ENCODE results near the gene IPO9.
"Not testable (repeated sequence)": the region's sequence is repeated elsewhere in the genome, so short reads cannot be mapped to it uniquely, and the experiment has no call there.

The IPO9 gene

DNA sequence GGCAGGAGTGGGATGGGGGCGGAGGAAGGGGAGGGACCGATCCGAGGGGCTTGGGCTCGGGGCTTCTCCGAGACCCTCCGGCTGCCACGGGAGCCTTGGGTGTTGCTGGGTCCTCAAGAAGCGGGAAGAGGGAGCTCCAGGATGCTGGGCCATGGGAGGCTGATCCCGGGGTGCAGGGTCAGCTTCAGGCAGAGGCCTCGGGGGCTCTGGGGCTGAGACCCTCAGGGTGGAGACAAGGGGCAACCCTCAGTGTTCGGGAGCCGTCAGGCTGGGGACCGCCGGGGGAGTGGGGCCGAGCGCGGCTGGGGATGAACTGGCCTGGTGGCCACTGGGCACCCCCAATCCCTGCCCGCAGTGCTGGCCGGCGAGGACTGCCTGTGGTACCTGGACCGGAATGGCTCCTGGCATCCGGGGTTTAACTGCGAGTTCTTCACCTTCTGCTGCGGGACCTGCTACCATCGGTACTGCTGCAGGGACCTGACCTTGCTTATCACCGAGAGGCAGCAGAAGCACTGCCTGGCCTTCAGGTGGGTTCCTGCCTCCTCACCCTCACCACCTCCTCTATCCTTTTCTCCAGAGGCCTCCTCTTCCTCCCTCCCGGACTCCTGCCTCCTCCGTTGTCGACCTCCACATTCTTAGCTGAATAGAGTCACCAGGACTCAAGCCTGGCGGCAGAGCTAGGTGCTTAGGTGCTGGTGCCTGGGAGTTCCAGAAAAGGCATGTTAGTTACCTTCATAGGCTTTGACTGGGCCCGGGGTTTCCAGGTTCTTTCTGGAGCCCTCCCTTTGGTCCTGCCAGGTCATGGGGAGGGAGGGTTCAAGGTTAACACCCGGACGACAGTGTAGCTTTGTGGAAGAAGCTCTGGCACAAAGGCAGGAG is 60.4 kb downstream of the IPO9 start:
- no peak for DNase-seq (ENCODE audit: low spot score)

DNA sequence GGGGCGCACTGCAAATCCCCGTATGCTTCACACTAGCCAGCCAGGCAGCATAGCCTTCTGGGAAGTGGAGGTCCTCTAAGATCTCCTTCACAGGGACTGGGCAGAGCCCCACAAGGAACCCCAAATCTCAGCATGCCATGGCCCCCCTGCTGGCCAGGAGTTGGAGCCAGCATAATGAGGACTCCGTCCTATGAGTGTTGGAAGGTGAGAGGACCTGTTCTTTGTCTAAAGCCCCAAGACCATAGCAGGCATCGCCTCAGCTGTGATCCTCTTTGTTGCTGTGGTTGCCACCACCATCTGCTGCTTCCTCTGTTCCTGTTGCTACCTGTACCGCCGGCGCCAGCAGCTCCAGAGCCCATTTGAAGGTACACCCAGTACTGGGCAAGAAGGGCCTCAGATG is 61.3 kb downstream of the IPO9 start:
- DNase-seq (ENCODE audit: low spot score): no peak

DNA sequence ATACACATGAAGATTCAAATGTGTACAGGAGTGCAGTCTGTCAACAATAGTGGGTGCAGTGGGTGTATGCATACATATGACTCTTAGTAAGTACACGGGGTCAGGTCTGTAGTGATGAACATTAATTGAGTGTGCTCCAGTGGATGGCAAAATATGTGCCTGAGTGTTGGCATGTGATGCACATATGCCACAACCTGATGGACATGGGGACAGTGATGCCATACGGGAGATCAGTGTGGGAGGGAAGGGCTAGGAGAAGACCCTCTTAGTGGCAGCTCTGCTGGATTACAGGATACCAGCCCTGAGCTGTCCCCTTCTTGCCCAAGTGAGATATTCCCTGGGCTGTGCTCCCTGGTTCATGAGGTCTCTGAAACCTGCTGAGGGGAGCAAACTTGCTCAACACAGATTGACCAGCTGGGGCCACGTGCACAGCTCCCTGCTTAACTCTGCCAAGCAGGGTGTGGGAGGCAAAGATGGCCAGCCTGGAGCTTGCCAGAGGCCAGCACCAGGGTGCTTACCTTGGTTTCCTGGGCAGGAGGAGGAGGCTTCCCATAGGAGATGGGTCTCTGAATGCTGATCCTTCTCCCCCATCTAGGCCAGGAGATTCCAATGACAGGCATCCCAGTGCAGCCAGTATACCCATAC is 62.0 kb downstream of the IPO9 start:
- DNase-seq (ENCODE audit: low spot score): no peak

DNA sequence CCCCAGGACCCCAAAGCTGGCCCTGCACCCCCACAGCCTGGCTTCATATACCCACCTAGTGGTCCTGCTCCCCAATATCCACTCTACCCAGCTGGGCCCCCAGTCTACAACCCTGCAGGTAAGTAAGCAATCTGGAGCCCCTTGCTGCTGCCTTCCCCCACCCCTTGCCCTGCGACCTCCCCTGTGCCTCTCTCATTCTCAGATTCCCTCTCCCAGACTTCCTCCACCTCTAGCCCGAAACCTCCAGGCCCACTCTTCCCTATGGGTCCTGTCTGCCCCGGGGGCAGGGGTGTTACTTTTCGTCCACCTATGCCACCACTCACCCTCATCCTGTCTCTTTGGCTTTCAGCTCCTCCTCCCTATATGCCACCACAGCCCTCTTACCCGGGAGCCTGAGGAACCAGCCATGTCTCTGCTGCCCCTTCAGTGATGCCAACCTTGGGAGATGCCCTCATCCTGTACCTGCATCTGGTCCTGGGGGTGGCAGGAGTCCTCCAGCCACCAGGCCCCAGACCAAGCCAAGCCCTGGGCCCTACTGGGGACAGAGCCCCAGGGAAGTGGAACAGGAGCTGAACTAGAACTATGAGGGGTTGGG is 62.6 kb downstream of the IPO9 start:
- DNase-seq (ENCODE audit: low spot score): no peak

DNA sequence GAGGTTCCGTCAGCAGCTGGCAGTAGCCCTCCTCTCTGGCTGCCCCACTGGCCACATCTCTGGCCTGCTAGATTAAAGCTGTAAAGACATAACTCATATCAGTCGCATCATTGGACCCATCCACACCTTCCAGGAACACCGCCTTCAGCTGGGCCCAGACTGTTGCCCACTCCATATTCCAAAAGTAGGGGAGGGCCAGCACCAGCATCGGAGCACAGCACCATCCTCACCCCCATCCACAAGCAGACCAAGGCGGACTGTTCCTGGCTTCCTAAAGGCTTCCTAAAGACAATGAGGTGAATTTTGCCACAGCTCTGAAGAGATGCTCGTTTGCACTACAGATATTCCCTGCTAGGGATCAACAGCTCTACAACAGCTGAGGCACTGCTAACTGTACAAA is 63.3 kb downstream of the IPO9 start:
- DNase-seq (ENCODE audit: low spot score): no peak

DNA sequence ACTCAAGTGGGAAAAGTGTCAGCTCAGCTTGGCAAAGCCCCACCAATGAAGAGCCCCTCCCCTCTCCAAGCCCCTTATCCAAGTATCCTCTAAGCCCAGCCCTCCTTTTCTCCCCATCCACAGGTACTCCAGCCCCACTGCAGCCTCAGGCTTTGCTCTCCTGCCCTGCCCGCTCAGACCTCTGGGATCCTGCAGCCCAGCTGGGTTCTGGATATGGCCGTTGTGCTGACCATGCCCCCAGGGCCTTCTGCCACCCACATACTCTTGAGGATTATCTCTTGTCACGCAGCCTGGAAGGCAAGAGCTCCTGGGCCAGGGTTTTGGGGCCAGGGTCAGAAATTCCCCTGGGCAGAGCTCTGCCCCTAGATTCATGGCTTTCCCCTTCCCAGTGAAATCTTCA is 64.5 kb downstream of the IPO9 start:
- no peak for DNase-seq (ENCODE audit: low spot score)

DNA sequence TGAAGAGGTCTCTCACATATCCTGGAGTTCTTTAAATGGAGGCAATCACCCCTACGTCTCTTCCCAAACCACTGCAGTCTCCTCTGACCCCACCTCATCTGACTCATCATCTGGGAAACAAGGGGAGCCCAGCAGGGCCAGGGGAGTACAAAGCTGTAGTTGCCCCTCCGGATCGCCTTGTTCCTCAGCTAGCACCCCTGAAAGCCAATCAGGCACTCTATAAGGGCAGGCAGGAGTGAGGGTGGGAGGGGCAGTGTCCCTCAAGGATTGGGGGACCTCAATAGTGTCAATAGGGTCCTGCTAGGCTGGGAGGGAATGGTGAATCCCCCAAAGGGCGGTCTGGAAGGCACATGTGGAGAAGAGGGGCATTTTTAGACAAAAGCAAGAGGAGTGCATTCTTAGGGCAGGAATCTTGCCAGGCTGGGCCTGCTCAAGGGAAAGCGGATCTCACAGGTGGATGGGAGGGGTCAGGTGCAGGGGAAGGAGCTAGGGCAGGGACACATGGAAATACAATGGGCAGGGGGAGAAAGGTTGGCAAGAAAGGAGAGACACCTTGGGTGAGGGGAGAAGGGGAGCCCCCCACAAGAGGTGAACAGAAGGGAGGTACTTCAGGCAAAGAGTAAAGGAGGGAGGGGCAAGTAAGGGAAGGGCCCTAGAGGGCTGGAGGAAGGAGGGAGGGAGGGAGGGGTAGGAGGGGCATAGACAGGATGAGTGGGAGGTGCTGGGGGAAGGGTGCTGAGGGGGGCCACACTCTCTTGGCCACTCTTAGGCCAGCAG is 65.6 kb downstream of the IPO9 start:
- no peak for DNase-seq (ENCODE audit: low spot score)

DNA sequence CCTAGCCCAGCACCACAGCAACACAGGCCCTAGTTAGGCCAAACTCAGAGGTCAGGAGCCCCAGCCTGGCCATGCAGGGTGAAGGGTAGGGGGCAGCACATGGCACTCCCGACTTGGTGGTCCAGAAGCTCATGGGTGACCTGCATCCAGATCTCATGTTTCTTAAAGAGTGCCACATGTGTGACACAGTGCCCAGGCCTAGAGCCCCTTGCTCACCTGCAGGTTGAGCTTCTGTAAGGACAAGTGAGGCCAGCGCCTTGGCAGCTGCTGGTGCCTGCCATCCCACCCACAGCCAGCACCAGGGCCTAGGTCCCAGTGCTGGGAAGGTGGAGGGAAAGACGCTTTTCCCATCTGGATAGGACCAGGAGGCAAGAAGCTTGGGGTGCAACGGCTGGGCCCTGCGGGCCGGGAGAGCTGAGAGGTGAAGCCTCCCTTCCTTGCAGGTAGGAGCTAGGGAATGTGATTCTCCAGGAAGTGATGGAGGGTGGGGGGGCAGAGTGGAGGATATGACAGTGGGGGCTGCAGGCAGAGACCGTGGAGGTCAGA is 66.2 kb downstream of the IPO9 start:
- DNase-seq (ENCODE audit: low spot score): no peak

DNA sequence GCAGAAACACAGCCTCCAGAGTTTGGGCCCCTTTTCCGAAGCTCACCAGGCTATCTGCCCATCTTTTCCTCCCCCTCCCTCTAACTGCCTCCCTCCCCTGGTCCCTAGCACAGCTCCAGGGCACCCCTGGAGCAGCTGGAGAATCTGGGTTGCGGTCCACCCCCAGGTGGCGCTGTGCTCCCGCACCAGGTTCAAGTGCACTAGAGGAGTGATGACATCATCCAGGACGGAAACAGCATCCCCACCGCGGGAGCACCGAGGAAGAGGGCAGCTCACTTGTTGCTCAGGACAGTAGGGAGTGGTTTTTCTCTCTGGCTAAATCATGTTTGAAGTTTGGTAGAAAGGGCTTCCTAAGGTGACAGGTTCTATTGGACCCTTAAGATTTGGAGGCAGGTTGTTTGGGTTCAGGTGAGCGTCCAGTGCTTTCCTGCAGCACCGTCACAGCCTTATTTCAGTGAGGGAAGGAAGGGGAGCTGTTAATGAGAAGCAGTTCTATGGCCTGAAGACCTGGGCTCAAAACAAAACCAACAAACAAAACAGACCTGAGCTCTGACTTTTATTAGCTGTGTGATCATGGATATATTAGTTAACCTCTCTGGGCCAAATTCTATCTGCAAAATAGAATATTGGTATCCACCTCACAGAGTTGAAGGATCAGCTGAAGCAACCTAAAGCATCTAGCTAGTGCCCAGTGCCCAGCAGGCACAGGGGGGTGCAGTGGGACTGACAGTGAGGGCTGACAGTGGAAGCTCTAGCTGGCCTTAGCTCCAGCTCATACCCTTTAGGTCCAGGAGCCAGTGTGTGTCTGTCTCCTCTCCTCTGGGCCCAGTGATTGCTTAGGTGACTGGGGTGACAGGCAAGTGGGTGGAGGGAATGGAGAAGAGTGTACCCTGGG is 67.2 kb downstream of the IPO9 start:
- peak; percentile 77 for DNase-seq (ENCODE audit: low spot score)

DNA sequence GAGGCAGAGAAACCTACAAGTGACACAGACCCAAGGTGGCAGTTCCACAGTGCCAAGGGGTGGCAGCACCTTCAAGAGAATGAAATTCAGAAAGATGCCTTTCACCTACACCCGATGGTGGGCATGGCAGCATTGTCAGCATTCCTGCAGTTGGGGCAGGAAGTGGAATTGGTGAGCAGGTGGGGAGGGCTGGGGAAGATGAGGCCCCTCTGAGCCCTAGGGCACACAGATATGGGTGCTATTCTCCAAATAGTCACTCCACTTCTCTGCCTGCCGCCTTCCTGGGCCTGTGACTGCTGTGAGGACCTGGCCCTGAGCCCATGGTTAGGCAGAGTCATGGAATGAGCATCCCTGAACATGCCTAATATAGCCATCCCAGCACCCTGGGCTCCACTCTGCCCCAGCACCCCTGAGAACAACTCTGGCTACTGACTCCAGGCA is 68.0 kb downstream of the IPO9 start:
- DNase-seq (ENCODE audit: low spot score): no peak

DNA sequence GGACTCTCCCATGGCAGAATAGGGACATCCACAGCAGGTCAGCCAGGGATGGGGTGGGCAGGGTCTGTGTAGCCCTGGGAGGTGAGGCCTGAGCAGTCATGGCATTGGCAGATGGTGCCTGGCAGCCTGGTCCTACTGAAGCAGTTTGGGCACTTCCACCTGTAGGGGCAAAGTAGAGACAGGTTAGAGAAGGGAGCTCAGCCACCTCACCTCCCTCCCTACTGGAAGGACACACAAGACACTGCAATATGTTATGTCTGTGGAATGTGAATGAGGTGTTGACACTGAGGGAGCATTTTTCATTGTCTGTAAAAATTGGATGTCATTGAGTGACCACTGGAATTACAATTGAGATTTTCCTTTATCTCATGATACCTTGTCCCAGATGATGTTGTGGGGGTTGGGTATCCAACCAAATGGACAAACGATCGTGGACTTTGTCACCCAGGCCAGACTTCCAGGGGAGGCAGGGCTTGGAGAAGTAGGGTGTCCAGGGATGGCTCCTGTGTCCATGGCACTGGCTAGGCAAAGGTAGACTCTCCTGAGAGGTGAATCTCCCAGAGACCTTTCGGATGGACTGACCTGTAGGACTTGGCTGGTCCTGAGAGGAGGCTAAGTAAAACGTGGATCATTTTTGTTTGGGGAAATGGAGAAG is 69.4 kb downstream of the IPO9 start:
- DNase-seq (ENCODE audit: low spot score): no peak

DNA sequence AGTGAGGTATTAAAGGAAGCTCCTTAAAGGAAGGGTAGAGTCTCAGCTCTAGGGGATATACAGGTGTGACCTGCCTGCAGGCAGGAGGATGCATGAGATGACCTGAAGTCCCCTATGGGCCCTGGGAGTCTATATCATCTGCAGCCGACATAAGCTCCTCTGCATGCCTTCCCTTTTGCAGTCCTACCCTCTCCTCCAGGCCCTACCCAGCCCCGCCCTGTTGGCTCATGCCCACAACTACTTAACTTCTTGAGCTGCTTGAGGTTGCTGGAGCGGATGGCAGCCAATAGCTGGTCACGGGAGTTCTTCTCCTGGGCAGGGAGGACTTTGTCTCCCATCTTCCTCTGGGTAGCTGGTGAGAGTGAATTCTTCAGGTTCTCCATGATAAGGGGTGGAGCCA is 70.0 kb downstream of the IPO9 start:
- DNase-seq (ENCODE audit: low spot score): no peak

DNA sequence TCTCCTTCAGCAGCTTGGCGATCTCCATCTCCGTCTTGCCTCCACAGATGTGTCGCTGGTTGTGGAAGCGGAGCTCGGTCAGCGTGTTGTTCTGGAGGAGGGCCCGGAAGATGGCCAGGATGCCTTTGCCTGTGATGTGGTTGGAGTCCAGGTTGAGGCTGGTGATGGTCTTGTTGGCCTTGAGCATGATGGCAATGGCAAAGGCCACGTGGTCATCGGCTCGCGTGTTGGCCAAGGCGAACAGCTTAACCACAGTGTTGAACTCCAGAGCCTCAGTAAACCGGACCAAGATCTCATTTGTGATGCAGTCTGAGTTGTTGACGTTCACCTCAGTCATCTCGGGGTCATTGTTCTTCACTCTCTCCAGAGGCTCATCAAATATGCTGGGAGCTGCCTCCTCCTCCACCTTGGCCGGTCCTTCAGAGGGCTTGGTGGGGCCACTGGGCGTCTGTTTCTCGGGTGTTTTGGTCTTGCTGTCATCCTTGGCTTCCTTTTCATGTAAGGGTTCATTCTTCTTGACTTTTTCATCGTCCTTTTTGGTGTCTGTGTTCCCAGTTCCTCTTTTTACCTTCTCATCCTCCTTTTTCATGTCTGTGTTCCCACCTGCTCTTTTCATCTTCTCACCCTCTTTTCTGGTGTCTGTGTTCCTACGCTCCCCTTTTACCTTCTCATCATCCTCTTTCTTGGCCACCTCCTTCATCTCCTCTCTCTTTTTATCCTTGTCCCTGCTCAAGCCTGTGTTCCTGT is 70.9 kb downstream of the IPO9 start:
- DNase-seq (ENCODE audit: low spot score): no peak

DNA sequence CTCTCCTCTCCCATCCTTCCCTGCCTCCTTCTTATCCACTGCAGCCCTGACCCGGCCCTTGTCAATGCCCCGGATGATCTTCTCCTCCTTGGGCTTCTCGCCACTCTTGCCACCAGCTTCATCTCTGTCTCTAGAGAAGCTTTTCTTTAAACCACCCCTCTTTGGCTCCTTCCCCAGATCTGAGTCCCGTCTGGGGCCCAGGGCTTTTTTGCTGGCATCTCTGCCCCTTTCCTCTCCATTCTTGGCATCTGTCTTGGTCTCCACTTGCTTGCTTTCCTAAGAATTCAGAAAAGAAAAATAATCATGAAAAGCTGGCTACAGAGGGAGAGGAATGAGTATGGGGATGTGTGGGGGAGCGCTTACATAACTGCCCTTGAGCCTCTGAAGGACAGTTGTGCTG is 71.5 kb downstream of the IPO9 start:
- no peak for DNase-seq (ENCODE audit: low spot score)

DNA sequence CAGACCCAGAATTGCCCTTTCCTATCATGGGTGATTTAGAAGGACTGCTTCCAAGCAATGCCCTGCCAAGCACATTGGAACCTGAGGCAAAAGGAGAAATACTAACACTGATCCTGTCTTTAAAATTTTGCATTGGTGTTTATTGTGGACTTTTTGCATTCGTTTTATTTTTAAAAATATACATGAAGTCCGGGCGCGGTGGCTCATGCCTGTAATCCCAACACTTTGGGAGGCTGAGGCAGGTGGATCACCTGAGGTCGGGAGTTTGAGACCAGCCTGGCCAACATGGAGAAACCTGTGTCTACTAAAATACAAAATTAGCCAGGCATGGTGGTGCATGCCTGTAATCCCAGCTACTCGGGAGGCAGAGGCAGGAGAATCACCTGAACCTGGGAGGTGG is 72.1 kb downstream of the IPO9 start:
- not testable (repeated sequence) for DNase-seq (ENCODE audit: low spot score)

DNA sequence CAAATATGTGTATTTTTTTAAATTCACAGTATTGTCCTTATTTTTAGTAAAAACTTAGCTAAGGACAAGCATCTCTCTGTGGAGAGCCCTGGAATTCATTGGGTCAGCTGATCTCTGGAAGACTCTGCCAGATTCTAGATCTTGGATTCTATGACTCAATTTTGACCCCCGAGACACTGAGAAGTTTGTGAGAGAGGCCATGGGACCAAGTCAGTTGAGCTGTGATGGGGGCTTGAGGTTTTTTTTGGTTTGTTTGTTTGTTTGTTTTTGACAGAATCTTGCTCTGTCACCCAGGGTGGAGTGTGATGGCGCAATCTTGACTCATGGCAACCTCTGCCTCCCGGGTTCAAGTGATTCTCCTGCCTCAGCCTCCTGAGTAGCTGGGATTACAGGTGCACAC is 73.2 kb downstream of the IPO9 start:
- DNase-seq (ENCODE audit: low spot score): no peak

DNA sequence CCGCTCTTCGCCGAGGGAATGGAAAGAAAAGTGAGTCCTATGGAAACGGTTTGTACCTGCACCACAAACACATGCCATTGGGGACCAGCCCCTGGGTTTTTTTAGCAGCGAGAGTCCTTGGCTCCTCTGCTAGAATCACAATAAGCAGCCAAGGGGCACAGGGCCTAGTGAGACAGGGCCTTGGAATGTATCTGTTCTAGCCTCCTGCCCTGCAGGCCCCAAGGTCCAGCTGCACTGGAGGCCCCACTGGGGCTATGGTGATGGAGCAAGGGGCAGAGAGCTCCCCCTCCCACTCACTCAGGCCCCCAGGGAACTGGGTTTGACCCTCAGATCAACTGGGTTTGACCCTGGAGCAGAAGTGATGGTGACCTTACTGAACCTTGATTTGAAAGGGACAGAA is 74.2 kb downstream of the IPO9 start:
- no peak for DNase-seq (ENCODE audit: low spot score)

DNA sequence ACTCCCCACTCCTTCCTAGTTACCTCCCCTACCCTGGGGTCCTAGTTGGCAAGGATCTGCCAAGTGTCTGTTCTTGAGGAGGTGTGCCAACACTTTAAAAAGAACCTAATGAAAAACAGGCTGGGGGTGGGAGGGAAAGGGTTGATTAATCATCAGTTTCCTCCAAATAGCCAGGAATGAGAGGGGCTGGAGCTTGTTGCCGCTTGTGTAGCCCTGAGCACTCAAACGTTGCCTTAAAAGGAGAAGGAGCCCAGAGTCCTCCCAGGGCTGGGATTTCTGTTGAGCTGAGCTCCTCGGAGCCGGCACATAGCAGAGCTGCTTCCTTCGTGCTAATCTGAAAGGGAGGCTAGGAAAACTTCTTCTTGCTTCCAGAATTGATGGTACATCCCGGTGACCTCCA is 75.6 kb downstream of the IPO9 start:
- no peak for DNase-seq (ENCODE audit: low spot score)

DNA sequence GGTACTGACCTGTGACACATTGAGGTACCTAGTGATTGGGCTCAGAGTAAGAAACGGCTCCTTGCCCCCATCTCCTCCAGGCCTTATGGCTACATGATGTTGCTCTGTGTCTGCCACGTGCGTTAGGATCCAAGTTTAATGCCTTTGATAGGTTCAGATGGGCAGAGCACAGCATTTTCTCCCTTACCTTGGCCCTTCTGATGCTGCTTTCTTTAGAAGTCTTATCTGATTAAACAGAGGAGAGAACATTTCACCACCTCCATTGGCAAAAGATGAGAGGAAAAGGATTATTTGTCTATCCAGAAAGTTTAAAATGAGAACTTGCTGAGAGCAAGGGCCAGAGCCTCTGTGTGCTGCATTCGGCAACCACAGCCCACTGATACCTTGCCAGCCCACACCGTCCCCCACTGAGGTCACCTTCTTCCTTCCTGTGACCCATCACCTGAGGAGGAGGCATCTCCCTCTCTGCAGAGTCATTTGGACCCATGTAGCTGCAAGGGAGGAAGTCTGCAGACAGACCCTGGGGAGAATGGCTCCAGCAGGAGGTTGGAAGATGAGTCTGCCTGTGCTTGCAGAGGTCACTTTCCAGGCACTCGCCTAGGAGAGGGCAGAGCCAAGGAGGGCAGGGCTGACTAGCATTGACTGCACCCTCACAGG is 76.4 kb downstream of the IPO9 start:
- DNase-seq (ENCODE audit: low spot score): no peak

All from CD4-positive, alpha-beta T cell treated with Interleukin-15 for 4 hours (primary cell).